SK-N-SH (cell line): ENCODE data around the gene FAM227A. TPM values are rescaled to one million over a fixed set of nuclear protein-coding genes. Genes with fewer than 3 reads are reported as not detected.

ENCODE experiments used
- CTCF ChIA-PET: fragments of 300-600, 350-600 bp; formaldehyde crosslinking; extraction: SDS; loops from one replicate; lab custom pipeline; 2021; lab: Yijun Ruan, JAX
- POLR2A ChIA-PET: fragments of 350-600 bp; sonication (Branson Sonifier 250); formaldehyde crosslinking; extraction: SDS; loops from one replicate; lab custom pipeline; 2020; ENCODE audit warnings: antibody characterized with exemption, inconsistent platforms; lab: Yijun Ruan, JAX
- DNase-seq: peaks from one replicate; pipeline ENCODE4 v3.0.0; 2012
- H2AFZ ChIP-seq: fragments of 200-600 bp; sonication (generic); 2 replicates; pipeline ENCODE4 v1.8.1; 2016; ENCODE audit warnings: antibody characterized with exemption, mild to moderate bottlenecking, low read depth
- H3F3A ChIP-seq: fragments of 200-600 bp; sonication (generic); replicated peaks from 2 replicates; pipeline ENCODE3; 2016; ENCODE audit warnings: antibody characterized with exemption, mild to moderate bottlenecking; ENCODE audit not compliant: insufficient read depth
- H3K27ac ChIP-seq, 2 experiments: fragments of 200-500 bp in 1 of 2; fragments of 200-600 bp in 1 of 2; sonication (Bioruptor generic) in 1 of 2; sonication (generic), shearing (Covaris generic) in 1 of 2; 2 replicates each; pipeline versions ENCODE4 v1.5.1 to v1.6.1; 2014 to 2016; ENCODE audit warnings: low read depth in 2 of 2, inconsistent platforms in 1 of 2, low read length in 1 of 2, mild to moderate bottlenecking in 1 of 2, mixed read lengths in 1 of 2
- H3K27me3 ChIP-seq: fragments of 200-600 bp; sonication (generic), shearing (Covaris generic); 2 replicates; pipeline ENCODE4 v1.6.1; 2016; ENCODE audit warnings: mixed run types; ENCODE audit not compliant: insufficient read depth
- H3K36me3 ChIP-seq, 2 experiments: fragments of 200-500 bp in 1 of 2; fragments of 200-600 bp in 1 of 2; sonication (Bioruptor generic) in 1 of 2; sonication (generic) in 1 of 2; replicated peaks in 1 of 2; 2 replicates each; pipeline versions ENCODE3 to v1.5.1; 2014 to 2016; ENCODE audit warnings: low read length in 1 of 2, mild to moderate bottlenecking in 1 of 2; ENCODE audit not compliant: insufficient read depth in 2 of 2, control insufficient read depth in 1 of 2
- H3K4me1 ChIP-seq, 2 experiments: fragments of 200-500 bp in 1 of 2; fragments of 200-600 bp in 1 of 2; sonication (Bioruptor generic) in 1 of 2; sonication (generic), shearing (Covaris generic) in 1 of 2; 2 replicates each; pipeline versions ENCODE4 v1.5.1 to v1.6.1; 2014 to 2016; ENCODE audit warnings: low read depth in 1 of 2, low read length in 1 of 2, mixed run types in 1 of 2; ENCODE audit not compliant: insufficient read depth in 2 of 2, control insufficient read depth in 1 of 2
- H3K4me2 ChIP-seq: fragments of 200-600 bp; sonication (generic), shearing (Covaris generic); 2 replicates; pipeline ENCODE4 v1.6.1; 2017; ENCODE audit warnings: mixed run types
- H3K4me3 ChIP-seq, 2 experiments: fragments of 200-500 bp in 1 of 2; fragments of 200-600 bp in 1 of 2; sonication (Bioruptor generic) in 1 of 2; sonication (generic), shearing (Covaris generic) in 1 of 2; 2 replicates each; pipeline versions ENCODE4 v1.5.1 to v1.8.1; 2014 to 2016; ENCODE audit warnings: low read depth in 2 of 2, inconsistent platforms in 1 of 2, low read length in 1 of 2, mild to moderate bottlenecking in 1 of 2, mixed read lengths in 1 of 2, moderate library complexity in 1 of 2
- H3K79me2 ChIP-seq: fragments of 200-600 bp; sonication (generic); 2 replicates; pipeline ENCODE4 v1.8.1; 2017; ENCODE audit warnings: mild to moderate bottlenecking; ENCODE audit not compliant: insufficient read depth
- H3K9ac ChIP-seq: fragments of 200-600 bp; sonication (generic); 2 replicates; pipeline ENCODE4 v1.6.1; 2017; ENCODE audit warnings: mixed run types
- H3K9me2 ChIP-seq: fragments of 200-600 bp; sonication (generic); 2 replicates; pipeline ENCODE4 v1.6.1; 2017; ENCODE audit warnings: mixed run types
- H3K9me3 ChIP-seq: fragments of 200-600 bp; sonication (generic); 2 replicates; pipeline ENCODE4 v1.6.1; 2017; ENCODE audit warnings: mixed run types, mild to moderate bottlenecking, moderate library complexity
- H4K20me1 ChIP-seq: fragments of 200-600 bp; sonication (generic); 2 replicates; pipeline ENCODE4 v1.6.1; 2017; ENCODE audit warnings: mild to moderate bottlenecking, mixed run types; ENCODE audit not compliant: insufficient read depth
- EP300 ChIP-seq, 2 experiments: IDR thresholded peaks; 2 replicates each; pipeline versions ENCODE4 v1.4.0 to v1.6.1; 2012; ENCODE audit warnings: borderline replicate concordance in 1 of 2, low read depth in 1 of 2, low read length in 1 of 2
- EZH2phosphoT487 ChIP-seq: fragments of 200-600 bp; sonication (generic); IDR thresholded peaks from 2 replicates; pipeline ENCODE4 v1.6.1; 2017; ENCODE audit warnings: low read depth, mixed run types, mild to moderate bottlenecking, antibody characterized with exemption, moderate library complexity, borderline replicate concordance
- FOSL2 ChIP-seq: IDR thresholded peaks from 2 replicates; pipeline ENCODE4 v1.4.0; 2012; ENCODE audit warnings: low read depth, mild to moderate bottlenecking, moderate library complexity, borderline replicate concordance
- FOXJ3 ChIP-seq: sonication (generic); formaldehyde crosslinking; IDR thresholded peaks from 2 replicates; pipeline ENCODE4 v1.5.1; 2020; ENCODE audit warnings: mild to moderate bottlenecking, missing genetic modification reagents
- FOXM1 ChIP-seq: IDR thresholded peaks from 2 replicates; pipeline ENCODE4 v1.4.0; 2012; ENCODE audit warnings: low read depth, mild to moderate bottlenecking
- IRF3 ChIP-seq: fragments of 150-350 bp; IDR thresholded peaks from 2 replicates; pipeline ENCODE4 v1.6.1; 2016; ENCODE audit warnings: mild to moderate bottlenecking, low read depth, low read length
- JUND ChIP-seq: IDR thresholded peaks from 2 replicates; pipeline ENCODE4 v1.4.0; 2012
- NFIC ChIP-seq: IDR thresholded peaks from 2 replicates; pipeline ENCODE4 v1.4.0; 2012; ENCODE audit warnings: borderline replicate concordance
- NRF1 ChIP-seq: IDR thresholded peaks from 2 replicates; pipeline ENCODE4 v1.6.1; 2012; ENCODE audit warnings: low read depth, mild to moderate bottlenecking, low read length
- RAD21 ChIP-seq: IDR thresholded peaks from 2 replicates; pipeline ENCODE4 v1.6.1; 2012; ENCODE audit warnings: mild to moderate bottlenecking, low read length
- RXRA ChIP-seq: IDR thresholded peaks from 2 replicates; pipeline ENCODE4 v1.4.0; 2012; ENCODE audit warnings: low read depth, mild to moderate bottlenecking, borderline replicate concordance
- SIN3A ChIP-seq: IDR thresholded peaks from 2 replicates; pipeline ENCODE4 v1.6.1; 2012; ENCODE audit warnings: low read depth, mild to moderate bottlenecking, low read length, moderate library complexity, borderline replicate concordance
- SMC3 ChIP-seq: IDR thresholded peaks from 2 replicates; pipeline ENCODE4 v1.6.1; 2012; ENCODE audit warnings: low read depth, low read length, improper control_type of control experiment
- TAF1 ChIP-seq: IDR thresholded peaks from 2 replicates; pipeline ENCODE4 v1.6.1; 2012; ENCODE audit warnings: low read depth, mild to moderate bottlenecking, low read length, moderate library complexity, borderline replicate concordance
- TCF12 ChIP-seq: IDR thresholded peaks from 2 replicates; pipeline ENCODE4 v1.4.0; 2012
- TEAD4 ChIP-seq: IDR thresholded peaks from 2 replicates; pipeline ENCODE4 v1.4.0; 2012; ENCODE audit warnings: mild to moderate bottlenecking, borderline replicate concordance; ENCODE audit not compliant: insufficient read depth
- USF1 ChIP-seq: IDR thresholded peaks from 2 replicates; pipeline ENCODE4 v1.4.0; 2012; ENCODE audit warnings: low read depth, borderline replicate concordance
- YY1 ChIP-seq: IDR thresholded peaks from 2 replicates; pipeline ENCODE4 v1.4.0; 2012; ENCODE audit warnings: low read depth, mild to moderate bottlenecking
- WGBS: methylation state at CpG from one replicate; pipeline ENCODE4 v1.1.6; 2017; ENCODE audit warnings: low lambda C conversion rate; 5-methylcytosine and 5-hydroxymethylcytosine counted together
- polyA plus RNA-seq, 3 experiments: library from polyadenylated mRNA; depleted of rRNA; stranded (reverse); fragments of >200 nt; gene quantifications; 2 replicates each; pipeline ENCODE4 v1.2.3, GENCODE V29; 2012

FAM227A gene
- polyA plus RNA-seq, 1 of the 3 experiments (the other 2 are of a cell fraction): 1.2 TPM

- Histone ChIP-seq H3K9ac (no peak overlapping the region), H4K20me1 (no peaks in the 10 kb centered on the region), H3K9me2 (no peaks in the 10 kb centered on the region), H3F3A (no peaks in the 10 kb centered on the region), H3K27ac (no peak overlapping the region), H3K36me3 (no peaks in the 10 kb centered on the region), H3K79me2 (no peaks in the 10 kb centered on the region), H3K4me2 (no peak overlapping the region), H3K9me3 (no peaks in the 10 kb centered on the region), H3K4me1 (no peaks in the 10 kb centered on the region), H3K27me3 (no peaks in the 10 kb centered on the region), H3K4me3 (no peak overlapping the region), H2AFZ (no peak overlapping the region)
- WGBS: 89% methylated on average over 7 of the region's 7 CpGs
- ChIA-PET POLR2A (no interaction called here), CTCF (no interaction called here)
- no peak for DNase-seq
- TF ChIP-seq EZH2phosphoT487: no peak
- TF ChIP-seq RXRA: no peak
- TF ChIP-seq IRF3: no peak
- no peak for TF ChIP-seq FOXM1
- TF ChIP-seq TCF12: no peak
- no peak for TF ChIP-seq RAD21
- TF ChIP-seq TAF1: no peak
- TF ChIP-seq SMC3: no peak
- TF ChIP-seq TEAD4: no peak
- no peak for TF ChIP-seq YY1
- TF ChIP-seq JUND: no peak
- no peak for TF ChIP-seq SIN3A
- no peak for TF ChIP-seq FOXJ3 (CRISPR knock-in tag)
- TF ChIP-seq FOSL2: no peak
- no peak for TF ChIP-seq NFIC
- TF ChIP-seq NRF1: no peak
- TF ChIP-seq EP300 (IDR thresholded peaks at IDR 0.05; ENCODE audit: borderline replicate concordance in 1 of 2, low read depth in 1 of 2, low read length in 1 of 2): no peak
- no peak for TF ChIP-seq USF1
Observed at GRCh38 chr22:38549101-38549894, 106.9 kb downstream of the FAM227A start.
